Vagina (tissue), 2 donors: ENCODE data around the gene RFXAP.

Source experiments
- CTCF ChIP-seq, 3 experiments: fragments of 450-650 bp in 2 of 3; fragments of 200-600 bp in 1 of 3; sonication (generic) in 1 of 3; IDR thresholded peaks; one replicate each; pipeline ENCODE4 v1.5.1; 2017 to 2019; ENCODE audit warnings: antibody characterized with exemption in 3 of 3, mild to moderate bottlenecking in 2 of 3, moderate library complexity in 2 of 3
- POLR2A ChIP-seq, 2 donors: fragments of 450-650 bp; IDR thresholded peaks; one replicate each; pipeline ENCODE4 v1.6.1; 2017; ENCODE audit warnings: antibody characterized with exemption in 2 of 2, mild to moderate bottlenecking in 2 of 2, moderate library complexity in 2 of 2
- POLR2AphosphoS5 ChIP-seq, 2 donors: sonication (generic); formaldehyde crosslinking; IDR thresholded peaks; one replicate each; pipeline ENCODE4 v1.9.0; 2017; ENCODE audit warnings: antibody characterized with exemption in 2 of 2, mild to moderate bottlenecking in 2 of 2, low read depth in 1 of 2; ENCODE audit not compliant: insufficient read depth in 1 of 2

- no peak for TF ChIP-seq CTCF (IDR thresholded peaks at IDR 0.05)
- no peak for TF ChIP-seq POLR2A (IDR thresholded peaks at IDR 0.05)
- TF ChIP-seq POLR2AphosphoS5 (IDR thresholded peaks at IDR 0.05; ENCODE audit: insufficient read depth in 1 of 2, low read depth in 1 of 2): no peak
These were observed 42.8 kb upstream of the RFXAP start for GRCh38 chr13:36776175-36776574.
